ENCODE data around the gene MRI1. TPM values are rescaled to one million over a fixed set of nuclear protein-coding genes. Genes with fewer than 3 reads are reported as not detected.

MRI1 gene
- total and polyA plus RNA-seq, 2 donors (not counting 1 experiment from before 2014, with no cell fraction given), result 75.5 to 118 TPM

- no peak for DNase-seq
- Histone ChIP-seq H3K36me3 (replicated peaks in 1 of 2; ENCODE audit: control extremely low read depth in 1 of 2, control insufficient read depth in 1 of 2, extremely low read depth in 1 of 2, insufficient read depth in 2 of 2, low read length in 1 of 2) (peaks cover 0 to 21% of the 10 kb centered on the region in 2 experiments), H3K4me3 (ENCODE audit: control extremely low read depth in 1 of 5, extremely low read depth in 1 of 5, insufficient read depth in 1 of 5, low read depth in 2 of 5, low read length in 4 of 5) (no peak overlapping the region), H3K4me1 (ENCODE audit: control insufficient read depth in 2 of 2, insufficient read depth in 2 of 2, low read length in 2 of 2) (peaks cover 12 to 24% of the 10 kb centered on the region in 2 donors), H3K4me2 (replicated peaks; ENCODE audit: low read depth, low read length, poor library complexity, severe bottlenecking) (no peak overlapping the region), H2AFZ (ENCODE audit: insufficient read depth, low read depth, low read length, poor library complexity, severe bottlenecking) (no peak overlapping the region), H3K9me3 (ENCODE audit: control extremely low read depth in 1 of 3, control insufficient read depth in 2 of 3, insufficient read depth in 1 of 3, low read length in 2 of 3) (no peaks in the 10 kb centered on the region), H3K79me2 (ENCODE audit: control insufficient read depth, insufficient read depth, low read length) (peaks cover 13% of the 10 kb centered on the region), H3K27me3 (replicated peaks in 1 of 4; ENCODE audit: control extremely low read depth in 1 of 4, control insufficient read depth in 3 of 4, insufficient read depth in 4 of 4, low read length in 3 of 4) (no peaks in the 10 kb centered on the region), H3K9ac (ENCODE audit: low read length) (no peak overlapping the region), H3K27ac (ENCODE audit: low read length in 2 of 2) (no peak overlapping the region), H4K20me1 (ENCODE audit: control insufficient read depth, insufficient read depth, low read length, poor library complexity, severe bottlenecking) (peaks cover 4% of the 10 kb centered on the region)
- H3K9me3 Mint-ChIP-seq (ENCODE audit: insufficient read depth), result no peaks in the 10 kb centered on the region
- 49% methylated on average over 4 of the region's 5 CpGs for WGBS (ENCODE audit: insufficient coverage)
- ChIA-PET CTCF (interaction anchor here (0.8 to 9.6 kb wide), 2 partner anchors 69 to 80 kb away, joined by 3 to 250 read pairs; no protein-coding TSS in a partner anchor), POLR2A (no interaction called here)
- no peak for ATAC-seq (ENCODE audit: low read depth)
- TF ChIP-seq EZH2 (IDR thresholded peaks at IDR 0.05; ENCODE audit: borderline replicate concordance, insufficient read depth, low read depth, low read length, poor library complexity, severe bottlenecking) (no peak), CTCF (IDR thresholded peaks at IDR 0.05) (no peak)
- H3K4me3 Mint-ChIP-seq, result no peak overlapping the region
- intact Hi-C loops (cut with micrococcal nuclease), result no loop called here
- no peaks in the 10 kb centered on the region for H3K27me3 Mint-ChIP-seq
- peak overlapping the region; percentile 37 for H3K27ac Mint-ChIP-seq
- H3K4me1 Mint-ChIP-seq, result peaks cover 27% of the 10 kb centered on the region
Measured at GRCh38 chr19:13781547-13781946, 17.2 kb downstream of the MRI1 start.

GRCh38 chr19:13782537-13782936, 18.2 kb downstream of the MRI1 start:
- H2AFZ ChIP-seq (ENCODE audit: insufficient read depth, low read depth, low read length, poor library complexity, severe bottlenecking), result no peak overlapping the region

More at GRCh38 chr19:13782537-13782936, 18.2 kb downstream of the MRI1 start:
- POLR2A ChIA-PET, result interaction anchor here (2.3 kb wide), 1 partner anchor 8 kb away, joined by 8 read pairs; the partner anchor contains the start of gene C19orf53
- H3K9me3 ChIP-seq (ENCODE audit: control extremely low read depth in 1 of 3, control insufficient read depth in 2 of 3, insufficient read depth in 1 of 3, low read length in 2 of 3), result no peaks in the 10 kb centered on the region
- peaks cover 0 to 20% of the 10 kb centered on the region in 2 experiments for H3K36me3 ChIP-seq (replicated peaks in 1 of 2; ENCODE audit: control extremely low read depth in 1 of 2, control insufficient read depth in 1 of 2, extremely low read depth in 1 of 2, insufficient read depth in 2 of 2, low read length in 1 of 2)
- CTCF ChIA-PET, result interaction anchor here (1.1 to 9.6 kb wide), 3 partner anchors 15 to 185 kb away, joined by 3 to 250 read pairs (median 4); no protein-coding TSS in a partner anchor
- H4K20me1 ChIP-seq (ENCODE audit: control insufficient read depth, insufficient read depth, low read length, poor library complexity, severe bottlenecking), result no peaks in the 10 kb centered on the region
- no peaks in the 10 kb centered on the region for H3K27me3 ChIP-seq (replicated peaks in 1 of 4; ENCODE audit: control extremely low read depth in 1 of 4, control insufficient read depth in 3 of 4, insufficient read depth in 4 of 4, low read length in 3 of 4)
- Mint-ChIP-seq H3K27ac (peak overlapping the region; percentile 77), H3K27me3 (no peaks in the 10 kb centered on the region), H3K4me3 (no peak overlapping the region), H3K4me1 (peaks cover 25% of the 10 kb centered on the region), H3K9me3 (ENCODE audit: insufficient read depth) (no peaks in the 10 kb centered on the region)
- intact Hi-C loops (cut with micrococcal nuclease), result no loop called here
- H3K79me2 ChIP-seq (ENCODE audit: control insufficient read depth, insufficient read depth, low read length), result peaks cover 4% of the 10 kb centered on the region
- no peak overlapping the region for H3K9ac ChIP-seq (ENCODE audit: low read length)
- no peak overlapping the region for H3K4me3 ChIP-seq (ENCODE audit: control extremely low read depth in 1 of 5, extremely low read depth in 1 of 5, insufficient read depth in 1 of 5, low read depth in 2 of 5, low read length in 4 of 5)
- DNase-seq (no peak), ATAC-seq (ENCODE audit: low read depth) (no peak)
- H3K4me2 ChIP-seq (replicated peaks; ENCODE audit: low read depth, low read length, poor library complexity, severe bottlenecking), result no peak overlapping the region
- 100% methylated on average over 4 of the region's 8 CpGs for WGBS (ENCODE audit: insufficient coverage)
- no peak overlapping the region for H3K27ac ChIP-seq (ENCODE audit: low read length in 2 of 2)
- TF ChIP-seq CTCF (IDR thresholded peaks at IDR 0.05), result no peak
- TF ChIP-seq EZH2 (IDR thresholded peaks at IDR 0.05; ENCODE audit: borderline replicate concordance, insufficient read depth, low read depth, low read length, poor library complexity, severe bottlenecking), result no peak
- H3K4me1 ChIP-seq (ENCODE audit: control insufficient read depth in 2 of 2, insufficient read depth in 2 of 2, low read length in 2 of 2), result peaks cover 17 to 30% of the 10 kb centered on the region in 2 donors

All from B cell (primary cell).